Measurements from ENCODE around the gene PARP14.
"Not testable (repeated sequence)": the region's sequence is repeated elsewhere in the genome, so short reads cannot be mapped to it uniquely, and the experiment has no call there.

The PARP14 gene

GRCh38 chr3:122719273-122719921, 38.8 kb downstream of the PARP14 start:
- no peak for DNase-seq (ENCODE audit: low spot score)

- no peak for DNase-seq (ENCODE audit: low spot score)
These were observed 44.5 kb downstream of the PARP14 start for GRCh38 chr3:122725106-122725505.

- no peak for DNase-seq (ENCODE audit: low spot score)
These were observed 46.7 kb downstream of the PARP14 start for GRCh38 chr3:122727294-122727693.

GRCh38 chr3:122727766-122728165, 47.1 kb downstream of the PARP14 start:
- no peak for DNase-seq (ENCODE audit: low spot score)

GRCh38 chr3:122728186-122728585, 47.5 kb downstream of the PARP14 start:
- no peak for DNase-seq (ENCODE audit: low spot score)

- DNase-seq (ENCODE audit: low spot score): no peak
These were observed 48.3 kb downstream of the PARP14 start for GRCh38 chr3:122728756-122729514.

GRCh38 chr3:122730240-122730639, 49.6 kb downstream of the PARP14 start:
- DNase-seq (ENCODE audit: low spot score): no peak

GRCh38 chr3:122732682-122733525, 52.3 kb downstream of the PARP14 start:
- not testable (repeated sequence) for DNase-seq (ENCODE audit: low spot score)

GRCh38 chr3:122739172-122739571, 58.5 kb downstream of the PARP14 start:
- no peak for DNase-seq (ENCODE audit: low spot score)

GRCh38 chr3:122742234-122742633, 61.6 kb downstream of the PARP14 start:
- DNase-seq (ENCODE audit: low spot score): no peak

GRCh38 chr3:122743581-122744120, 63.0 kb downstream of the PARP14 start:
- DNase-seq (ENCODE audit: low spot score): no peak

GRCh38 chr3:122745369-122746021, 64.9 kb downstream of the PARP14 start:
- no peak for DNase-seq (ENCODE audit: low spot score)

GRCh38 chr3:122747295-122747694, 66.7 kb downstream of the PARP14 start:
- DNase-seq (ENCODE audit: low spot score): not testable (repeated sequence)

- no peak for DNase-seq (ENCODE audit: low spot score)
These were observed 67.7 kb downstream of the PARP14 start for GRCh38 chr3:122748347-122748746.

GRCh38 chr3:122754929-122755328, 74.3 kb downstream of the PARP14 start:
- DNase-seq (ENCODE audit: low spot score): peak; percentile 31

- no peak for DNase-seq (ENCODE audit: low spot score)
These were observed 74.9 kb downstream of the PARP14 start for GRCh38 chr3:122755491-122755890.

- DNase-seq (ENCODE audit: low spot score): no peak
These were observed 78.4 kb downstream of the PARP14 start for GRCh38 chr3:122758877-122759560.

GRCh38 chr3:122760453-122761271, 80.0 kb downstream of the PARP14 start:
- DNase-seq (ENCODE audit: low spot score): no peak

GRCh38 chr3:122766430-122766829, 85.8 kb downstream of the PARP14 start:
- DNase-seq (ENCODE audit: low spot score): no peak
